ENCODE measurements around the gene RPTOR.

Gene RPTOR

DNA sequence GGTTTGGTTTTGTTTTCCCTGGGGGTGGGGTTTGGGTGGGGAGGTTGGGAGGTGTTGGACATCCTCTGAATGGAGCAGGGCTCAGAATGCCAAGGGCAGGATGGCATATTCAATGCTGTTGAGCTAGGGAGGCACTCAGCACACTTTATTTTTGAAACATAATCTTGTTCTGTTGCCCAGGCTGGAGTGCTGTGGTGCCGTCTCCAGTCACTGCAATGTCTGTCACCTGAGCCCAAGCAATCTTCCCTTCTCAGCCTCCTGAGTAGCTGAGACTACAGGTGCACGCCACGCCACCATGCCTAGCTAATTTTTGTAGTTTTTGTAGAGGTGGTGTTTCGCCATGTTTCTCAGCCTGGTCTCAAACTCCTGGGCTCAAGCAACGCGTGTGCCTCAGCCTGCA lies 186.1 kb downstream of the RPTOR start:
- H3K4me3 ChIP-seq (ENCODE audit: low read depth, low read length): no peak overlapping the region
- TF ChIP-seq, protein P1, sequence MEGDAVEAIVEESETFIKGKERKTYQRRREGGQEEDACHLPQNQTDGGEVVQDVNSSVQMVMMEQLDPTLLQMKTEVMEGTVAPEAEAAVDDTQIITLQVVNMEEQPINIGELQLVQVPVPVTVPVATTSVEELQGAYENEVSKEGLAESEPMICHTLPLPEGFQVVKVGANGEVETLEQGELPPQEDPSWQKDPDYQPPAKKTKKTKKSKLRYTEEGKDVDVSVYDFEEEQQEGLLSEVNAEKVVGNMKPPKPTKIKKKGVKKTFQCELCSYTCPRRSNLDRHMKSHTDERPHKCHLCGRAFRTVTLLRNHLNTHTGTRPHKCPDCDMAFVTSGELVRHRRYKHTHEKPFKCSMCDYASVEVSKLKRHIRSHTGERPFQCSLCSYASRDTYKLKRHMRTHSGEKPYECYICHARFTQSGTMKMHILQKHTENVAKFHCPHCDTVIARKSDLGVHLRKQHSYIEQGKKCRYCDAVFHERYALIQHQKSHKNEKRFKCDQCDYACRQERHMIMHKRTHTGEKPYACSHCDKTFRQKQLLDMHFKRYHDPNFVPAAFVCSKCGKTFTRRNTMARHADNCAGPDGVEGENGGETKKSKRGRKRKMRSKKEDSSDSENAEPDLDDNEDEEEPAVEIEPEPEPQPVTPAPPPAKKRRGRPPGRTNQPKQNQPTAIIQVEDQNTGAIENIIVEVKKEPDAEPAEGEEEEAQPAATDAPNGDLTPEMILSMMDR (IDR thresholded peaks at IDR 0.05; ENCODE audit: low read depth, low read length): no peak

DNA sequence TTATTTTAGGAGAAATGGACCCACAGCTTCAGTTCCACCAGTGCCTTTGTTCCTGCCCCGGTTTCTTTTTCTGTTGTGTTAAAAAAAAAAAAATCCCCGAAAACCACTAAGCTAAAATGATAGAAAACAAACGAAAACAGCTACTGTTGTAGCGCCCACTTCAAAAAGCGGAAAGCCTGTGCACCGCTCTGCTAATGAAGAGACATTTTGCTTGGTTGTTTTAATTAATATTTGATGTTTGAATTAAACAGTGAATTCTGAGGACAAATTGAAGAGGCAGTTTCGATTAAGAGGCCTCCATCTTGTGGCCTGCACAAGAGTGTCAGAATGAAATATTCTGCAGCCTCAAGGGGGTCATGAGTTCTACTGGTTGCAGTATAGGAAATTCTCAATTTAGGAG lies 186.7 kb downstream of the RPTOR start:
- TF ChIP-seq, protein P1 (IDR thresholded peaks at IDR 0.05; ENCODE audit: low read depth, low read length): no peak
- H3K4me3 ChIP-seq (ENCODE audit: low read depth, low read length): no peak overlapping the region

DNA sequence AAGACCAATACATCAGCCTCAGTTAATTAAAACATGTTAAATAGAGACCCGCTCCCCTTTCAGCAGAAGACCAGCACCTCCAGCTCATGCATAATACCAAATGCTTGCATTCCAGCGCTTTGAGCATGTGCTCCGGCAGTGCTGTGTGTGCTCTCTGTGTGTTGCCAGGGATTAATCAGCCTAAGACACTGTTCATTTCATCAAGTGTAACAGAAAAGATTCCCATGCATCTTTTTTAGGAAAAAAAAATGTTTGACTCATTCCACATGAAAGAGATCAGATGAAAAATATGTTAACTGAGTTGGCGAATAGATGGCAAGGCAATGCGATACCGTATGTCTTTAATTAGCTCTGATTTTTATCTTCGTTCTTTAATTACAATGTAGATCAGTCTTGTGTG lies 187.6 kb downstream of the RPTOR start:
- TF ChIP-seq, protein P1 (IDR thresholded peaks at IDR 0.05; ENCODE audit: low read depth, low read length): no peak
- H3K4me3 ChIP-seq (ENCODE audit: low read depth, low read length): no peak overlapping the region

DNA sequence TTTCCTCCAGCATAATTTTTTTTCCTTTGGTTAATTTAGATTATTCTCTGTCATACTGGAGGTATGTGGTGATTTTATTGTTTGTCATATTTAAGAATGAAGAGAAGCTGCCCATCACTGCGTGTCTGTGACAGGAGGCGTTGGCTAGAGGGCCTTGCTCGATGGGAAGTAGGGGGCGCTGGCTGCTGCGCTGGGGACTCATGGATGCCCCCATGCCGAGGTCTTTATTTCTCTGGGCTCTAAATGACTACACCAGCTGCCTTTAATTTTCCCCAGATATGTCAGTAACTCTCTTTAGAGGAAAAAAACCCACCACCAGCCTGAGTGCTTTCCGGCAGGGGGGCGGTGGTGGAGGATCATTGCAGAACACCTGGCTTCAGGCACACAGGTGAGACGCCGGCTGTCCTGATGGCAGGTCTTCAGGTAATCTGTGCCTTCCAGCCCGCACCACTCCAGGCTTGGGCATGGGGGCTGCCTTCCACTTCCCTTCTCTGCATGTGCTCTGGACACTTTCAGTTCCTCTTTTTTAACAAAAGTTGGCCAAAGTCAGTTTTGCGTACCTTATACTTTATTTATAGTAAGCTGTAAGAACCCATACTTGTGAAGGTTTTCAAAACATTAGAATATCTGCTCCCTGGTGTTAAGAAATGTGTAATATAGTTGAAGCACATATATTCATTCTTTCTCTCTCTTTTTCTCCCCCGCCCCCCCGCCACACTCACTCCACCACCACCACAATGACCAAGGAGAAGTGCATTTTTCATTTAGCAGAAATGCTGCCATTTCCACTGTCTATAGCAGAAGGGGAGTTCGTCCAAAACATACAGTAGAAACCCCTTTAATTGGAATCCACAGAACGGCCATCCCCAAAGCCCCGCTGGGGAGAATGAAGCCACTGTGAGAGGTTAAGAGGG lies 192.7 kb downstream of the RPTOR start:
- H3K4me3 ChIP-seq (ENCODE audit: low read depth, low read length): no peak overlapping the region

DNA sequence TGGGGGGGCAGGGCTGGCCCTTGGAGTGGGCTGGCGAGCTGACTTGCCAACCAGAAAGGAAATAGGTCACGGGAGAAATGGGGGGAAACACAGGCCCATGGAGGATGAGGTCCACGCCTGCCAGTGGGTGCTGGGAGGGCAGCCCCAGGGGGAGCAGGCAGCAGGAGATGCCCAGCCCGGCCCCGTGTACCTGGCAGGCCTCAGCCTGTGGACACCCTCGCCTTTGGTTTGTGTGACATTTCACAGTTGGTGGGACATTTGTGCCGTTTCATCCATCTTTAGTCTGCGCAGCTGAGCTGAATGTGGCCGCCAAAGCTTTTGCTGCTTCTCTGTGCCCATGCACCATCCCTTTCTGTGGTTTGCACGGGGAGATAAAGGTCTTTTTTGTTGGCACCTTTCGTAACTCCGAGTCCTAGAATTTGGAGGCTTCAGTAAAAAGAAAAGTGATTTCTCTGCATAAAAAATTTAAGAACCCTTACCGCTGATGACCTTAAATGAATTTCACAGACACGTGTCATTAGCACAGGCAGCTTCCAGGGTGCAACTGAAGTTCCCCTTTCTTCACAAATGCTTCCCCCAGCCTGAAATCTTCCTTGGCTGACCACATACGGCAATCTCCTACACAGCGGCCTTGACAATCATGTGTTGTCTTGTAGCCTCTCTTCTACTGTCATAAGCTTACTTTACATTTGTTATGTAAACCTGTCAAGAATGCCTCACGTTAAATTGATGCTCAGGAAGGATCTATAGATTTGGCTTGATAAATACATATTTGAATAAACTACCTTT lies 193.6 kb downstream of the RPTOR start:
- H3K4me3 ChIP-seq (ENCODE audit: low read depth, low read length): no peak overlapping the region
- TF ChIP-seq, protein P1 (IDR thresholded peaks at IDR 0.05; ENCODE audit: low read depth, low read length): no peak

More for the DNA sequence above, 192.7 kb downstream of the RPTOR start:
- TF ChIP-seq, protein P1 (IDR thresholded peaks at IDR 0.05; ENCODE audit: low read depth, low read length): no peak

DNA sequence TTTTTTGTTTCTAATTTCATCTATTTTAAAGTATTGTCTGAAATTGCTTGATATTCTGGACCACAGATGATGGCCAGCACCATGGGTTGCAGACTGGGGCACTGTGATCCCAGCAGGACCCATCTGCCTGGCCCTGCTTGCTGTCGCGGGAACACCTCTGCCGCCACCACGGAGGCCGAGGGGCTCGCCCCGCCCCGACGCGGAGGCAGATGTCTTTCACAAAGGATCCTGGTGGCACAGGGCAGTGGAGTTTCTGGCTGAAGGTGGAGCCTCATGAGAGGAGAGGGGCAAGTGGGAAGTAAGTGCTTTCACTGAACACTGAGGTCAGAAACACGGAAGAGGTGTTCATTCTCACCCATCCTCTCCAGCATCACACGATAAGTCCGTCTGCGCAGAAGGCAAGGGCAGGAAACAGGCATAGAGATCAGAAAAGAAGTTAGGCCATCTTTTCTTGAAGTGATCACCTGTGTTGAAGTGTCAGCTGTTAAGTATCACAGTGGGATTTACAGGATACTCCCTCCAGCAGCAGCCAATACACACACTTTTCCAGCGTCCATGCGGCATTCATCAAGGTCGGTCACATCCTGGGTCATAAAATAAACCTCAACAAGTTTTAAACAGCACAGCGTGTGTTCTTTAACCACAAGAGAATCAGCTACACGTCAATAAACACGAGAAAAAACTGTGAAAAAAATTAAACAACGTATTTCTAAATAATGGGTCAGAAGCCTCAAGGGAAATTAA lies 194.5 kb downstream of the RPTOR start:
- TF ChIP-seq, protein P1 (IDR thresholded peaks at IDR 0.05; ENCODE audit: low read depth, low read length): no peak
- H3K4me3 ChIP-seq (ENCODE audit: low read depth, low read length): no peak overlapping the region
